SK-N-MC (cell line): ENCODE data around the gene ADH1C.
"Not testable (repeated sequence)": the region's sequence is repeated elsewhere in the genome, so short reads cannot be mapped to it uniquely, and the experiment has no call there.

Experiments
- EZH2 ChIP-seq: fragments of 200-600 bp; sonication (generic); IDR thresholded peaks from one replicate; pipeline ENCODE4 v1.6.1; 2017; ENCODE audit warnings: antibody characterized with exemption
- FOXP2 ChIP-seq: optimal IDR thresholded peaks from 2 replicates; pipeline ENCODE3; 2011; ENCODE audit warnings: mild to moderate bottlenecking, moderate library complexity; ENCODE audit not compliant: insufficient read depth; ENCODE audit errors: extremely low read length, control extremely low read depth
- POLR2AphosphoS5 ChIP-seq: IDR thresholded peaks from 2 replicates; pipeline ENCODE4 v1.6.1; 2012; ENCODE audit warnings: mild to moderate bottlenecking, low read depth, low read length, borderline replicate concordance

DNA sequence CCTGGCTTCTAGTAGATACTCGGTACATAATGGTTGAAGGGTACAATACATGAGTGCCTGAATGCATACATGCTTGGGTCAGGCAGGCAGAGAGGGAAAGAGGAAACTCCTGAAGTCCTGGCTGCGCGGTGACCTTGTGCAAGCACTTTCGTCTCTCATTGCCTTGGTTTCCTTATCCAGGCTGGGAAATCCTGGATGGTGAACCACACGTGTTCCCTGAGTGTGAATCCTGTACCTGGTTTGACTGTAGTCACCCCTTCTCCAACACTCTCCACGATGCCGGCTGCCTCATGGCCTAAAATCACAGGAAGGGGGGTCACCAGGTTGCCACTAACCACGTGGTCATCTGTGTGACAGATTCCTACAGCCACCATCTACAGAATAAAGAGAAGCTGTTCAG, 34.7 kb downstream of the ADH1C start:
- not testable (repeated sequence) for TF ChIP-seq POLR2AphosphoS5, EZH2, FOXP2
